Muscle of back (tissue), 11 donors: ENCODE data around the gene FOXO3. TPM values are rescaled to one million over a fixed set of nuclear protein-coding genes. Genes with fewer than 3 reads are reported as not detected.

ENCODE experiments used
- DNase-seq, 3 donors: peaks; one replicate each; pipeline versions ENCODE4 v3.0.0 to v3.0.0-alpha.2; 2013
- polyA plus RNA-seq, 10 donors: library from polyadenylated mRNA; unstranded; fragments of 120-200 nt; gene quantifications; one replicate each; pipeline ENCODE4 v1.2.1, GENCODE V29; 2013; ENCODE audit not compliant: insufficient read length in 10 of 10

Gene FOXO3
- polyA plus RNA-seq, 10 donors = 28.4 to 38.2 (median 33.1) TPM

GRCh38 chr6:108733051-108733450 lies 172.3 kb downstream of the FOXO3 start:
- DNase-seq = no peak

GRCh38 chr6:108733706-108734265 lies 173.1 kb downstream of the FOXO3 start:
- DNase-seq = no peak
